Hair follicle dermal papilla cell (primary cell): ENCODE results near the gene CCDC172. TPM values are rescaled to one million over a fixed set of nuclear protein-coding genes. Genes with fewer than 3 reads are reported as not detected.

Source experiments
- small RNA-seq: library from RNA; depleted of rRNA; stranded (forward); fragments of <200 nt; gene quantifications from one replicate; pipeline ENCODE3, GENCODE V24; 2012
- total RNA-seq: library from RNA; depleted of rRNA; stranded (reverse); fragments of >200 nt; gene quantifications from 2 replicates; pipeline ENCODE4 v1.2.3, GENCODE V29; 2012

Gene CCDC172, protein sequence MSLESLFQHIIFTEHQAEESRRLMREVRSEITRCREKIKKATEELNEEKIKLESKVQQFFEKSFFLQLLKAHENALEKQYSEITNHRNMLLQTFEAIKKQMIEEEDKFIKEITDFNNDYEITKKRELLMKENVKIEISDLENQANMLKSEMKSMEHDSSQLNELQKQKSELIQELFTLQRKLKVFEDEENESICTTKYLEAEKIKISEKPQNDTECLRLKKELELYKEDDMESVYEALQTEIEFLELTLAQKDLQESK
- not detected in 2 replicates for total RNA-seq

DNA sequence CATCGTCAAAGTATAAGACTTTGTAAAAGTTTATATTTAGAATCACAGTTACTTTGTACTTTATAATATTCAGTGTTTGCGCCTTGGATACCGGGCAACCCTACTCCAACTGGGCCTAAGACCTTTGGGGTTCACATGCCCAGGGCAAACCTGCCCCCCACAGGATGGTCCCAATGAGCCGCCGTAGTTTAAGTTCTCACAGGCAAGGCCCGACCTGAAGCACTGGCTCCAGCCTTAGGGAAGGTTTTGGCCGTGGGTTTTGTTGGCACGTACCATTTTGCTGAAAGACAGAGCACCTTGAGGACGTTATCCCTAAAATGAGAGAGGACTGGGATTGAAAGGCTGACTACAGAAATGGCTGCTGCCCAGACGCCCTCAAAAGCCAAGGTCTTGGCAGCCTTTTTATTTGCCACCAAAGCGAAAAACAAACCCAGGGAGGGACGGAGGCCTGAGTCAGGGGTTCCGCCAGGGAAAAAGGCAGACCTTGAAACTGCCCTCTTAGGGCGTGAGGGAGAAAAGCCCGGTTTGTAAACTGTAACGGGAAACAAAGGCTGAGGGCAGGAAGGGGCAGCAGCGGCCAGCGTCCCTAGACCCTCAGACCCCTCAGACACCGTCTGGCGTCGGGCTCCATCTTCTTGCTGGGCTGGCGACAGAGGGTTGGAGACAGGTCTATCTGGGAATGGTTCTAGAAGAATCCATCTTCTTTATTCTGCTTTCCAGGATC lies at the start of gene CCDC172:
TSS of gene CCDC172 (plus strand) at position 222 of the 724 bp plus-strand sequence. CDS start 564 bp downstream, outside the sequence.

DNA sequence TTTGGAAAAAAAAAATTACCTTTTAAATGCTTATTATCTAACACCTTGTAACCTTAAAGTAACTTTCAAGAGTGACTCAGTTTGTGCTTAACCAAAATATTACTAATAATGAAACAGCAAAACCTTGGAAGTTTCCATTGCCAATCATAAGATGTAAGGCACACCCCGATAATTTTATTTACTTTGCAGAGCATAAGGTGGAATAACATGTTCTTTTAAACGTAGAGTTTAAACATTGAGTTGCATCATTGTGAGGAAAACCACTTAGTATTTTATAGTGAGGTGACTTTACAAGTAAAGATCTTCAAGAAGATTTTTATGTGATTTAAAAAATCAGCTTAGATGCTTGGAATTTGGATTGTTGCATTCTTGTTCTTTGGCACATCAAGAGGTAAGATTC lies 103.4 kb downstream of the CCDC172 start, which contains the start of gene PNLIPRP3:
TSS of gene PNLIPRP3 (plus strand) at position 177 of the 400 bp plus-strand sequence. CDS start at position 343, 166 bp downstream.

Small RNA genes lying within 50 kb of the gene (small RNA-seq; reads per million reads assigned to genes)
- not detected for gene SNRPGP6

Other genes with a start within 250 kb of the CCDC172 start
- 26.1 and 31.3 TPM in 2 replicates for gene GFRA1, start 51.2 kb upstream of the CCDC172 start, total RNA-seq
- gene PNLIPRP3, start 103.4 kb downstream of the CCDC172 start, total RNA-seq: 0.12 TPM in 1 of 2 replicates, not detected in the other
- not detected in 2 replicates for gene PNLIP, start 221.5 kb downstream of the CCDC172 start, total RNA-seq